HUES64 (cell line): Measurements from ENCODE around the gene PSTPIP1.
A peak's percentile ranks its signal among the peaks of the same experiment; 100 is the strongest.

Experiments used
- H3K27ac ChIP-seq: 2 replicates; pipeline ENCODE4 v1.7.0; 2013; ENCODE audit warnings: low read depth, low read length, inconsistent platforms
- H3K27me3 ChIP-seq: 2 replicates; pipeline ENCODE4 v1.6.1; 2013; ENCODE audit warnings: mild to moderate bottlenecking, low read length; ENCODE audit not compliant: insufficient read depth
- H3K36me3 ChIP-seq: 2 replicates; pipeline ENCODE4 v1.6.1; 2013; ENCODE audit warnings: mild to moderate bottlenecking, low read length; ENCODE audit not compliant: insufficient read depth
- H3K4me1 ChIP-seq: 2 replicates; pipeline ENCODE4 v1.6.1; 2013; ENCODE audit warnings: mild to moderate bottlenecking, low read length, moderate library complexity; ENCODE audit not compliant: insufficient read depth
- H3K4me3 ChIP-seq: 2 replicates; pipeline ENCODE4 v1.5.1; 2013; ENCODE audit warnings: mild to moderate bottlenecking, low read length, moderate library complexity
- H3K9ac ChIP-seq: 2 replicates; pipeline ENCODE4 v1.6.1; 2013; ENCODE audit warnings: mild to moderate bottlenecking, low read depth, low read length
- H3K9me3 ChIP-seq: 2 replicates; pipeline ENCODE4 v1.6.1; 2013; ENCODE audit warnings: low read depth, low read length; ENCODE audit not compliant: insufficient read depth
- WGBS: fragments of 150-250, 120-280 bp; methylation state at CpG from one replicate; pipeline ENCODE4 v1.1.7; 2013; ENCODE audit warnings: missing lambda C conversion rate; 5-methylcytosine and 5-hydroxymethylcytosine counted together

Gene PSTPIP1

GRCh38 chr15:77070495-77071304, 75.8 kb downstream of the PSTPIP1 start, which contains the start of gene TSPAN3:
TSS of gene TSPAN3 (minus strand) at chr15:77071109. CDS start at chr15:77070954, 155 bp downstream.
- under 1% methylated on average over 97 of the region's 97 CpGs for WGBS
- peak within 1 kb of the TSS; percentile 95 for H3K9ac ChIP-seq
- peak within 1 kb of the TSS; percentile 80 for H3K27ac ChIP-seq

DNA sequence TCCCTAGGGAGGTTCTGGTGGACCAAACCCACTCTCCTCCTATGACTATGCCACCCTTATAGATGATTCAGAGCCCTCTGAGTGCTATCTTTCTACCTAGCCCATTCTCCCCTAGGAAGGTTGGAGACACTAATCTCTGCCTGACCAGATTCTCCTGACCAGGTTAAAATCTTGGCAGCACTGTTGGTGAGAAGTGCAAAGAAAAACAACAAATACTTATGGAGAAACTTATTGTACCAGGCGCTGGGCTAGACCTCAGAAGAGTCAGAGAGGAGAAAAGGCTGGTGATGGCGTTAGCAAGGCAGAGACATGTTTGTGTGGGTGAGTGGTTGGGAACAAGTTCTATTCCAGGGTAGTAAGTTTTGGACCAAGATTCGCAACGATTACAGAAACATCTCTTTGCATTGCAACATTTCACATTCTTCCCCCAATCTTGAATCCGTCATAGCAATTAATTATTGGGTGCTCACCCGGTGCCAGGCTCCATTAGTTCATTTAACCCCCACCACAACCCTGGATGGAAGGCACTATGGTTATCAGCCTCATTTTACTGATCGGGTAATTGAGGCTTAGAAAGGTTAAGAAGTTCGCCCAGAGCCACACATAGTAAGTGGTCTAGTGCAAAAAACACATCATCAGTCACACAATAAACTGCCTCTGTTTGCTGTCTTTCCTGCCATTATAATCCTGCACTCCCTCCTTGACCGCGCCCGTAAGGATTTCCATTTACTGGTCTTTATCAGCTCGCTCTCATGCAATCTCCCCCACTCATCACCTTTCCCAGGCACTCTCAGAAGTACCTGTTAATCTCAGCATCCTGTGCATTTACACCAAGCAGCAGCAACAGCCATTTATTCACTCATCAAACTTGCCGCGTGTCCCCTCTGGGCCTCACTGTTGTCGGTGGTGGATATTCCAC, 76.6 kb downstream of the PSTPIP1 start:
- Histone ChIP-seq H3K9ac (peak overlapping the region; percentile 95), H3K4me3 (peak overlapping the region; percentile 92), H3K36me3 (peaks cover 7% of the 10 kb centered on the region; the same call in 1 of the 2 replicates), H3K27ac (no peak overlapping the region), H3K9me3 (no peaks in the 10 kb centered on the region), H3K4me1 (peaks cover 14% of the 10 kb centered on the region), H3K27me3 (peaks cover 7% of the 10 kb centered on the region)
- WGBS, result 91% methylated on average over 15 of the region's 15 CpGs

More at GRCh38 chr15:77070495-77071304, 75.8 kb downstream of the PSTPIP1 start, which contains the start of gene TSPAN3:
- no peaks in the 10 kb centered on the region for H3K9me3 ChIP-seq
- peaks cover 7% of the 10 kb centered on the region; the same call in 1 of the 2 replicates for H3K36me3 ChIP-seq
- peaks cover 7% of the 10 kb centered on the region for H3K27me3 ChIP-seq
- peak within 1 kb of the TSS; percentile 92 for H3K4me3 ChIP-seq
- peaks cover 14% of the 10 kb centered on the region for H3K4me1 ChIP-seq

- 84% methylated on average over 2 of the region's 2 CpGs for whole genome bisulfite sequencing
Observed at GRCh38 chr15:77074350-77074749, 79.4 kb downstream of the PSTPIP1 start.

DNA sequence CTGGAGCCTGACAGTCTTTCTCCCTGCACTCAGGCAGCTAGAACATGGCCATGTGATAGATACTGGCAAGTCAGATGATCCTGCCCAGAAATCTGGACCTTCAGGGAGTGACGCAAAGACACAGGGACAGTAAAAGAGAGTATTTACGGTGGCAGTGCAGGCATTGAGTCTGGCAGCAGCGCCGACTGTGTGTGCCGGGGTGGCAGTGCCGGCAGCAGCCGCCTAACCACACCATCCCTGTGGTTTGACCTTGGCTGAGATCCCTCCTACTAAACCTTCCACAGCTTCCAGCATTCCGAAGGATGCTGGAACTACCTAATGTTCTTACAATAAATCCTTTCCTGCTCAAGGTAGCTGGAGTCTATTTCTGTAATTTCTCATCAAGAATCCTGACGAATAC, 80.6 kb downstream of the PSTPIP1 start:
- H3K4me1 ChIP-seq, result peaks cover 4% of the 10 kb centered on the region
- H3K4me3 ChIP-seq, result no peak overlapping the region
- no peak overlapping the region for H3K27ac ChIP-seq
- no peaks in the 10 kb centered on the region for H3K27me3 ChIP-seq
- H3K36me3 ChIP-seq, result no peaks in the 10 kb centered on the region
- no peaks in the 10 kb centered on the region for H3K9me3 ChIP-seq
- WGBS, result 92% methylated on average over 8 of the region's 9 CpGs
- H3K9ac ChIP-seq, result no peak overlapping the region

More at GRCh38 chr15:77074350-77074749, 79.4 kb downstream of the PSTPIP1 start:
- H3K4me1 ChIP-seq, result peaks cover 13% of the 10 kb centered on the region
- no peak overlapping the region for H3K9ac ChIP-seq
- no peaks in the 10 kb centered on the region for H3K36me3 ChIP-seq
- no peak overlapping the region for H3K27ac ChIP-seq
- no peaks in the 10 kb centered on the region for H3K9me3 ChIP-seq
- no peak overlapping the region for H3K4me3 ChIP-seq
- peaks cover 7% of the 10 kb centered on the region for H3K27me3 ChIP-seq

- no peak overlapping the region for H3K27ac ChIP-seq
- H3K9ac ChIP-seq, result no peak overlapping the region
- 89% methylated on average over 4 of the region's 4 CpGs for WGBS
- no peaks in the 10 kb centered on the region for H3K9me3 ChIP-seq
- peaks cover under 1% of the 10 kb centered on the region for H3K4me1 ChIP-seq
- H3K36me3 ChIP-seq, result no peaks in the 10 kb centered on the region
- no peaks in the 10 kb centered on the region for H3K27me3 ChIP-seq
- no peak overlapping the region for H3K4me3 ChIP-seq
Observed at GRCh38 chr15:77076323-77076915, 81.5 kb downstream of the PSTPIP1 start.

DNA sequence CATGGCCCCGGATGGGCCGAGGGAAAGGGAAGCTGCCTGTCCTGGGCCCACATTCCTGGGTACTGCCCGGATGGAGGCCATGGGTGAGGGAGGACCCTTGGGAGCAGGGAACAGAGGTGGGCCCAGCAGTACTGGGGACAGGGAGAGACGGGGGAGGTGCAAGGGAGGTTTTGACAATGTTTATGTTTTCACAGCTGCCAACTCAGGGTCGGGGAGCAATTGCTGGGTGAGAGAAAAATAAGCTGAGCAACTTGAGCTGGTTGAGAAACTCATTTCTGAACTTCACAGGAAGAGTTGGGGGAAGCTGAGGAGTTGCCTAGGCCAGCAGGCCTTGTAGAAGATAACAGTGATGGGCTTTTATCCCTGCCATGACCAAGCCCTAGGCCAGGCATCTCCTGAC, 87.0 kb downstream of the PSTPIP1 start:
- H3K4me3 ChIP-seq, result no peak overlapping the region
- H3K27me3 ChIP-seq, result no peaks in the 10 kb centered on the region
- H3K4me1 ChIP-seq, result no peaks in the 10 kb centered on the region
- 89% methylated on average over 5 of the region's 5 CpGs for WGBS
- no peak overlapping the region for H3K9ac ChIP-seq
- H3K27ac ChIP-seq, result no peak overlapping the region
- H3K9me3 ChIP-seq, result no peaks in the 10 kb centered on the region
- no peaks in the 10 kb centered on the region for H3K36me3 ChIP-seq

DNA sequence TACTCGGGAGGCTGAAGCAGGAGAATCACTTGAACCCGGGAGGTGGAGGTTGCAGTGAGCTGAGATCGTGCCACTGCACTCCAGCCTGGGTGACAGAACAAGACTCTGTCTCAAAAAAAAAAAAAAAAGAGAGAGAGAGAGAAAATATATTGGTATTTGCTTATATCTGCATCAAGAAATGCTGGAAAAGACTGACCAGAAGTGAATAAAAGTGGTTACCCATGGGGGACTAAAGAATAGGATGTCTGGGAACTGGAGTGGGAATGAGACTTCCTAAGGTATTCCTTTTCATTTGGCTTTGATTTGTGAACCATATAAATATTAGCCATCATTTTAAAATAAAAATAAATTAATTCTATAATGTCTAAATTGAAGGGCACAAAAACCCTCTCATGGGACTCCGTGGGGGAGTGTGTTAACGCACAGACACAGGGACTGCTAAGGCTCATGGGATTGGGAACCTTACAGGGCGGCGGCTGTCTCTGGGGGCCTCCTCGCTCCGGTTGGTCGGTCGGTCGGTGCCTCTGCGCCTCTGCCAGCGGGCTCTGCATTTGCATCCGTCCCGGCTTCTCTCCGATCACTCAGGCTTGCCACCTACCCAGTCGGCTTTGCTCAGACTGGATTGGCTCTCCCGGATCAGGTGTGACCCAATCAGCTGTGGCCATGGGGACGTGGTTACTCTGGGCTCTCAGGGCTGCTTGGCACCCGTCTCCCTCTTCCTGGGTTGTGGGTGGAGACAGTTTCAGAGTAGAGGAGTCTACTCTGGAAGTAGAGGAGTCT, 88.6 kb downstream of the PSTPIP1 start:
- H3K9me3 ChIP-seq, result no peaks in the 10 kb centered on the region
- no peaks in the 10 kb centered on the region for H3K27me3 ChIP-seq
- H3K4me1 ChIP-seq, result no peaks in the 10 kb centered on the region
- peak overlapping the region; percentile 29 for H3K4me3 ChIP-seq
- H3K36me3 ChIP-seq, result no peaks in the 10 kb centered on the region
- WGBS, result 26% methylated on average over 21 of the region's 21 CpGs
- H3K27ac ChIP-seq, result no peak overlapping the region
- H3K9ac ChIP-seq, result no peak overlapping the region

- Histone ChIP-seq H3K4me3 (no peak overlapping the region), H3K9ac (no peak overlapping the region), H3K9me3 (no peaks in the 10 kb centered on the region), H3K36me3 (no peaks in the 10 kb centered on the region), H3K27me3 (no peaks in the 10 kb centered on the region), H3K27ac (no peak overlapping the region), H3K4me1 (no peaks in the 10 kb centered on the region)
- 92% methylated on average over 8 of the region's 8 CpGs for WGBS
Observed at GRCh38 chr15:77084436-77084835, 89.5 kb downstream of the PSTPIP1 start.

DNA sequence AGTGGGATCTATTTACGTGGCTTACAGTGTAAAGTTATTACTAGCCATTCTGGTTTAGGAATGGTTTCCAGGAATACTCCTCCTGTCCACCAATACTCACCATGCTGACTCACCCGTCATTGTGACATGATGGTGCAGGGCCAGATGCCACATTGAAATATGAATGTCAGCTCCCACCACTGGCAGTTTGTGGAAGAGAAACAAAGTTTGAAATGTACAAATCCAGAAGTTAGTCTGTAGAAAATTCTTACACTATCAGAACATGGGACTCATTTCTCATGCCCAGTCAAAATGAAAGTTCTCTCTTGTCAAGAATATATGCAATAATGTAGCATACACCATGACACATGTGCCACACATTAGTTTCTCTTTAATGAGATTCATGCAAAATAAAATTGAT, 90.4 kb downstream of the PSTPIP1 start:
- H3K9me3 ChIP-seq, result no peaks in the 10 kb centered on the region
- no peaks in the 10 kb centered on the region for H3K4me1 ChIP-seq
- WGBS, result 46% methylated on average over 2 of the region's 2 CpGs
- H3K4me3 ChIP-seq, result no peak overlapping the region
- H3K27ac ChIP-seq, result no peak overlapping the region
- no peaks in the 10 kb centered on the region for H3K36me3 ChIP-seq
- H3K27me3 ChIP-seq, result no peaks in the 10 kb centered on the region
- H3K9ac ChIP-seq, result no peak overlapping the region
